ENCODE measurements around the gene SLC27A3. TPM values are rescaled to one million over a fixed set of nuclear protein-coding genes. Genes with fewer than 3 reads are reported as not detected.

Gene SLC27A3
- total and polyA plus RNA-seq, 10 of the 15 experiments (the other 5 are each of a cell fraction or from before 2014, with no cell fraction given): 2.6 to 18.1 (median 8.3) TPM

DNA sequence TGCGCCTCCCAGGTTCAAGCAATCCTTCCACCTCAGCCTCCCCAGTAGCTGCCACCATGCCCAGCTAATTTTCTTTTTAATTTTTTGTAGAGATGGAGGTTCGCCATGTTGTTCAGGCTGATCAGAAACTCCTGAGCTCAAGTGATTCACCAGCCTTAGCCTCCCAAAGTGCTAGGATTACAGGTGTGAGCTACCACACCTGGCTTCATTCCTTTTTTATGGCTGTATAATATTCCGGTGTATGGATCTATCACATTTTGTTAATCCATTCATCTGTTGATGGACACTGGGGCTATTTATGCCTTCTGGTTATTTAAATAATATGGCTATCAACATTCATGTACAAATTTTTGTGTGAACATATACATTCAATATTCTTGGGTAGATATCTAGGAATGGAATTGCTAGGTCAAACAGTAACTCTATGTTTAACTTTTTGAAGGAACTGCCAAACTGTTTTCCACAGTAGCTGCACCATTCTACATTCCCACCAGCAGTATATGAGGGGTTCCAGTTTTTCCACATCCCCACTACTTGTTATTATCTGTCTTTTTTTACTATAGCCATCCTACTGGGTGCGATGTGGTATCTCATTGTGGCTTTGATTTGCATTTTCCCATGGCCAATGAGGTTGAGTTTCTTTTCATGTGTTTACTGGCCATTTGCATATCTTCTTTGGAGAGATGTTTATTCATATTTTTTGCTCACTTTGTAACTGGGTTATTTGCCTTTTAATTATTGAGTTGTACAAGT is 11.0 kb downstream of the SLC27A3 start:
- RAD21 ChIA-PET (ENCODE audit: unreplicated experiment): interaction anchor here (0.6 to 1.7 kb wide), 3 partner anchors 56 to 191 kb away, joined by 3 to 6 read pairs (median 4); partner anchors contain the start of gene ILF2
- H2AFZ ChIP-seq (ENCODE audit: control insufficient read depth, low read depth, low read length): no peak overlapping the region
- H3K27me3 ChIP-seq (replicated peaks in 1 of 2; ENCODE audit: control insufficient read depth in 2 of 2, insufficient read depth in 2 of 2, low read length in 1 of 2): no peaks in the 10 kb centered on the region
- no peaks in the 10 kb centered on the region for H3K36me3 ChIP-seq (ENCODE audit: control insufficient read depth in 2 of 2, insufficient read depth in 2 of 2, low read length in 1 of 2)
- no TSS peak for BruUV-seq (replicated peaks)
- no peak overlapping the region for H3K9ac ChIP-seq (ENCODE audit: control insufficient read depth, insufficient read depth, low read length)
- SMC1A ChIA-PET (ENCODE audit: uncharacterized antibody, unreplicated experiment): interaction anchor here (0.9 to 1.1 kb wide), 2 partner anchors 160 to 201 kb away, joined by 3 to 5 read pairs; partner anchors contain the start of gene DENND4B
- no peaks in the 10 kb centered on the region for H3K79me2 ChIP-seq (ENCODE audit: control insufficient read depth, insufficient read depth, low read length)
- H3K9me3 ChIP-seq (replicated peaks; ENCODE audit: control insufficient read depth, insufficient read depth, low read length): no peaks in the 10 kb centered on the region
- WGBS (ENCODE audit: insufficient coverage, insufficient replicate concordance, low lambda C conversion rate, missing lambda C conversion rate): 75% methylated on average over 4 of the region's 4 CpGs
- no peak for DNase-seq (ENCODE audit: low read depth, low spot score)
- in situ Hi-C loops (cut with MboI): no loop called here
- peaks cover 37% of the 10 kb centered on the region for H3K4me1 ChIP-seq (ENCODE audit: control insufficient read depth, insufficient read depth, low read length)
- peak overlapping the region; percentile 52 for H3K27ac ChIP-seq (ENCODE audit: control insufficient read depth, insufficient read depth)
- POLR2A ChIA-PET: interaction anchor here (0.6 to 1.6 kb wide), 3 partner anchors 43 to 158 kb away, joined by 3 to 4 read pairs (median 3); no protein-coding TSS in a partner anchor
- no peak overlapping the region for H3K4me3 ChIP-seq
- intact Hi-C loops (cut with micrococcal nuclease; ENCODE audit: unreplicated experiment): no loop called here
- ATAC-seq: no peak
- CTCF ChIA-PET: no interaction called here
- FAIRE-seq: no peak
- no peak for TF ChIP-seq NFIC (IDR thresholded peaks at IDR 0.05; ENCODE audit: low read depth, low read length)
- no peak for TF ChIP-seq SMAD1 (IDR thresholded peaks at IDR 0.05; ENCODE audit: low read depth, partially characterized antibody)
- no peak for TF ChIP-seq CREB1 (IDR thresholded peaks at IDR 0.05; ENCODE audit: low read depth)
- TF ChIP-seq CEBPB (IDR thresholded peaks at IDR 0.05; ENCODE audit: borderline replicate concordance in 1 of 2, low read depth in 2 of 2, low read length in 2 of 2): no peak
- no peak for TF ChIP-seq PML (IDR thresholded peaks at IDR 0.05; ENCODE audit: low read length)
- no peak for TF ChIP-seq CHD2 (IDR thresholded peaks at IDR 0.05; ENCODE audit: borderline replicate concordance, low read depth, low read length)
- TF ChIP-seq RAD51 (IDR thresholded peaks at IDR 0.05): no peak
- no peak for TF ChIP-seq KDM1A (IDR thresholded peaks at IDR 0.05; ENCODE audit: borderline replicate concordance)
- no peak for TF ChIP-seq JUNB (IDR thresholded peaks at IDR 0.05)
- H3K4me2 ChIP-seq (ENCODE audit: control insufficient read depth, insufficient read depth): 0 out of 2 replicates have a peak overlapping the region, but pooled peaks have one; percentile 64
- no peaks in the 10 kb centered on the region for H4K20me1 ChIP-seq (ENCODE audit: control insufficient read depth, insufficient read depth)

All from GM12878 (cell line).